ENCODE measurements around the gene GSC2. TPM values are rescaled to one million over a fixed set of nuclear protein-coding genes. Genes with fewer than 3 reads are reported as not detected.

The GSC2 gene
- total RNA-seq, 2 experiments from 2014 or later: not detected

GRCh38 chr22:19180740-19181410 is 30.8 kb upstream of the GSC2 start:
- no peaks in the 10 kb centered on the region for H3K9me3 ChIP-seq (ENCODE audit: control insufficient read depth in 1 of 2, insufficient read depth in 1 of 2, low read length in 2 of 2)
- ATAC-seq (ENCODE audit: poor library complexity) (no peak), DNase-seq (no peak)
- H3K4me3 Mint-ChIP-seq: peak overlapping the region; percentile 45
- H3K9me3 Mint-ChIP-seq: no peaks in the 10 kb centered on the region
- H3K27me3 Mint-ChIP-seq: no peaks in the 10 kb centered on the region
- no peaks in the 10 kb centered on the region for H3K36me3 Mint-ChIP-seq (ENCODE audit: low read depth)
- H3K27ac Mint-ChIP-seq: no peak overlapping the region
- peaks cover 3% of the 10 kb centered on the region for H3K36me3 ChIP-seq (ENCODE audit: insufficient read depth, low read length)
- TF ChIP-seq CTCF (IDR thresholded peaks at IDR 0.05): no peak
- no peaks in the 10 kb centered on the region for H3K27me3 ChIP-seq (ENCODE audit: control insufficient read depth in 1 of 2, insufficient read depth in 2 of 2, low read length in 2 of 2)
- H3K4me1 ChIP-seq (ENCODE audit: insufficient read depth, low read length): peaks cover 35% of the 10 kb centered on the region
- ChIA-PET CTCF (interaction anchor here (2.1 kb wide), 1 partner anchor 37 kb away, joined by 7 read pairs; the partner anchor contains the start of gene ESS2), POLR2A (no interaction called here)
- intact Hi-C loops (cut with DNase I, micrococcal nuclease): loop anchor here in 1 of 2 experiments (2.0 to 5.0 kb wide), 2 partner anchors 266 to 296 kb away; partner anchors contain the start of gene C22orf39
- H3K4me3 ChIP-seq (ENCODE audit: low read length): no peak overlapping the region
- no peak overlapping the region for H3K27ac ChIP-seq (ENCODE audit: low read depth in 1 of 2, low read length in 2 of 2)
- peaks cover 18% of the 10 kb centered on the region for H3K4me1 Mint-ChIP-seq (ENCODE audit: low read depth)

- H3K27me3 Mint-ChIP-seq: no peaks in the 10 kb centered on the region
- H3K36me3 Mint-ChIP-seq (ENCODE audit: low read depth): no peaks in the 10 kb centered on the region
- no peak for TF ChIP-seq CTCF (IDR thresholded peaks at IDR 0.05)
- Histone ChIP-seq H3K36me3 (ENCODE audit: insufficient read depth, low read length) (peaks cover 3% of the 10 kb centered on the region), H3K27ac (ENCODE audit: low read depth in 1 of 2, low read length in 2 of 2) (no peak overlapping the region), H3K4me1 (ENCODE audit: insufficient read depth, low read length) (peaks cover 35% of the 10 kb centered on the region), H3K4me3 (ENCODE audit: low read length) (no peak overlapping the region), H3K27me3 (ENCODE audit: control insufficient read depth in 1 of 2, insufficient read depth in 2 of 2, low read length in 2 of 2) (no peaks in the 10 kb centered on the region), H3K9me3 (ENCODE audit: control insufficient read depth in 1 of 2, insufficient read depth in 1 of 2, low read length in 2 of 2) (no peaks in the 10 kb centered on the region)
- no peak for ATAC-seq (ENCODE audit: poor library complexity)
- intact Hi-C loops (cut with DNase I, micrococcal nuclease): loop anchor here in 1 of 2 experiments (2.0 to 5.0 kb wide), 2 partner anchors 267 to 297 kb away; partner anchors contain the start of gene C22orf39
- POLR2A ChIA-PET: interaction anchor here (3.3 kb wide), 1 partner anchor 36 kb away, joined by 13 read pairs; the partner anchor contains the start of gene ESS2
- H3K27ac Mint-ChIP-seq: no peak overlapping the region
- H3K4me3 Mint-ChIP-seq: peak overlapping the region; percentile 45
- no peaks in the 10 kb centered on the region for H3K9me3 Mint-ChIP-seq
- CTCF ChIA-PET: interaction anchor here (2.1 kb wide), 1 partner anchor 36 kb away, joined by 7 read pairs; the partner anchor contains the start of gene ESS2
- DNase-seq: no peak
- peaks cover 18% of the 10 kb centered on the region for H3K4me1 Mint-ChIP-seq (ENCODE audit: low read depth)
Measured at GRCh38 chr22:19180234-19180633, 30.1 kb upstream of the GSC2 start.

GRCh38 chr22:19179497-19180048 is 29.5 kb upstream of the GSC2 start:
- no peaks in the 10 kb centered on the region for H3K9me3 Mint-ChIP-seq
- H3K4me3 Mint-ChIP-seq: peak overlapping the region; percentile 93
- no peaks in the 10 kb centered on the region for H3K27me3 ChIP-seq (ENCODE audit: control insufficient read depth in 1 of 2, insufficient read depth in 2 of 2, low read length in 2 of 2)
- peak overlapping the region; percentile 77 for H3K27ac Mint-ChIP-seq
- peak; percentile 41 for ATAC-seq (ENCODE audit: poor library complexity)
- peak; percentile 63 for TF ChIP-seq CTCF (IDR thresholded peaks at IDR 0.05)
- H3K36me3 ChIP-seq (ENCODE audit: insufficient read depth, low read length): peaks cover 3% of the 10 kb centered on the region
- H3K4me1 Mint-ChIP-seq (ENCODE audit: low read depth): peaks cover 18% of the 10 kb centered on the region
- peak in 5 of 14 experiments; percentile 23 to 71 (median 65) for DNase-seq
- no peaks in the 10 kb centered on the region for H3K27me3 Mint-ChIP-seq
- POLR2A ChIA-PET: interaction anchor here (1.7 to 3.3 kb wide), 3 partner anchors 35 to 299 kb away, joined by 4 to 13 read pairs (median 12); partner anchors contain the start of genes CDC45, ESS2 and UFD1
- no peaks in the 10 kb centered on the region for H3K9me3 ChIP-seq (ENCODE audit: control insufficient read depth in 1 of 2, insufficient read depth in 1 of 2, low read length in 2 of 2)
- no peaks in the 10 kb centered on the region for H3K36me3 Mint-ChIP-seq (ENCODE audit: low read depth)
- H3K4me1 ChIP-seq (ENCODE audit: insufficient read depth, low read length): peaks cover 35% of the 10 kb centered on the region
- H3K27ac ChIP-seq (ENCODE audit: low read depth in 1 of 2, low read length in 2 of 2): peak overlapping the region; percentile 14 to 35
- intact Hi-C loops (cut with DNase I, micrococcal nuclease): loop anchor here (2.0 to 5.0 kb wide), 8 partner anchors 35 to 938 kb away; partner anchors contain the start of genes C22orf39 (in 1 of the 2), CDC45 (in 1 of the 2), DGCR2 (in 1 of the 2) and ESS2 (in 1 of the 2)
- H3K4me3 ChIP-seq (ENCODE audit: low read length): peak overlapping the region; percentile 78
- CTCF ChIA-PET: interaction anchor here (0.5 to 2.1 kb wide), 3 partner anchors 36 to 268 kb away, joined by 3 to 7 read pairs (median 5); partner anchors contain the start of genes C22orf39 and ESS2

All from CD4-positive, alpha-beta T cell (primary cell).